H9 (cell line): Measurements from ENCODE around the gene FFAR1. TPM values are rescaled to one million over a fixed set of nuclear protein-coding genes. Genes with fewer than 3 reads are reported as not detected.

Experiments
- DNase-seq: peaks from one replicate; pipeline ENCODE4 v3.0.0-alpha.2; 2017
- H2AFZ ChIP-seq: one replicate; pipeline ENCODE4 v1.6.1; 2013; ENCODE audit warnings: mild to moderate bottlenecking, low read length, control low read depth, moderate library complexity
- H2AK5ac ChIP-seq: 2 replicates; pipeline ENCODE4 v1.6.1; 2013; ENCODE audit warnings: low read length, control low read depth, mixed read lengths; ENCODE audit not compliant: insufficient read length
- H2BK120ac ChIP-seq: one replicate; pipeline ENCODE4 v1.6.1; 2013; ENCODE audit warnings: low read depth, mild to moderate bottlenecking, low read length, control low read depth, inconsistent platforms; ENCODE audit not compliant: poor library complexity, severe bottlenecking
- H2BK12ac ChIP-seq: 2 replicates; pipeline ENCODE4 v1.6.1; 2013; ENCODE audit warnings: low read length, control low read depth, mixed read lengths, low read depth; ENCODE audit not compliant: insufficient read length
- H2BK15ac ChIP-seq: 2 replicates; pipeline ENCODE4 v1.6.1; 2013; ENCODE audit warnings: low read depth, low read length, control low read depth
- H2BK20ac ChIP-seq: one replicate; pipeline ENCODE4 v1.6.1; 2013; ENCODE audit warnings: low read depth, mild to moderate bottlenecking, low read length, control low read depth, inconsistent platforms; ENCODE audit not compliant: poor library complexity, severe bottlenecking
- H2BK5ac ChIP-seq: 2 replicates; pipeline ENCODE4 v1.6.1; 2013; ENCODE audit warnings: low read length, control low read depth, mixed read lengths; ENCODE audit not compliant: insufficient read length
- H3K14ac ChIP-seq: 2 replicates; pipeline ENCODE4 v1.6.1; 2013; ENCODE audit warnings: low read length, control low read depth; ENCODE audit not compliant: insufficient read depth
- H3K18ac ChIP-seq: 2 replicates; pipeline ENCODE4 v1.6.1; 2013; ENCODE audit warnings: low read depth, mild to moderate bottlenecking, mixed read lengths, low read length, control low read depth; ENCODE audit not compliant: insufficient read length
- H3K23ac ChIP-seq: 2 replicates; pipeline ENCODE4 v1.6.1; 2013; ENCODE audit warnings: low read length, control low read depth, mixed read lengths, low read depth; ENCODE audit not compliant: insufficient read length
- H3K23me2 ChIP-seq: 2 replicates; pipeline ENCODE4 v1.6.1; 2013; ENCODE audit warnings: low read depth, mild to moderate bottlenecking, mixed read lengths, low read length, control low read depth; ENCODE audit not compliant: insufficient read length, poor library complexity, severe bottlenecking
- H3K27ac ChIP-seq: 2 replicates; pipeline ENCODE4 v1.5.1; 2013; ENCODE audit warnings: low read length, control low read depth, mixed read lengths, low read depth; ENCODE audit not compliant: insufficient read length
- H3K27me3 ChIP-seq: 2 replicates; pipeline ENCODE4 v1.6.1; 2013; ENCODE audit warnings: low read length, control low read depth, inconsistent platforms; ENCODE audit not compliant: insufficient read depth
- H3K4ac ChIP-seq: 2 replicates; pipeline ENCODE4 v1.6.1; 2013; ENCODE audit warnings: low read depth, mild to moderate bottlenecking, control low read depth, inconsistent platforms, low read length, moderate library complexity
- H3K4me1 ChIP-seq: 2 replicates; pipeline ENCODE4 v1.6.1; 2013; ENCODE audit warnings: low read length, control low read depth, inconsistent platforms; ENCODE audit not compliant: insufficient read depth
- H3K4me2 ChIP-seq: 2 replicates; pipeline ENCODE4 v1.6.1; 2013; ENCODE audit warnings: low read length, control low read depth, mixed read lengths; ENCODE audit not compliant: insufficient read length, insufficient read depth
- H3K56ac ChIP-seq: 2 replicates; pipeline ENCODE4 v1.6.1; 2013; ENCODE audit warnings: low read depth, mild to moderate bottlenecking, mixed read lengths, low read length, control low read depth; ENCODE audit not compliant: insufficient read length
- H3K79me1 ChIP-seq: 2 replicates; pipeline ENCODE4 v1.6.1; 2013; ENCODE audit warnings: low read depth, mild to moderate bottlenecking, moderate library complexity, low read length, control low read depth, inconsistent platforms; ENCODE audit not compliant: insufficient read depth, poor library complexity, severe bottlenecking
- H3K79me2 ChIP-seq: 2 replicates; pipeline ENCODE4 v1.6.1; 2013; ENCODE audit warnings: low read length, control low read depth, inconsistent platforms; ENCODE audit not compliant: insufficient read depth
- H3K9ac ChIP-seq: 2 replicates; pipeline ENCODE4 v1.6.1; 2013; ENCODE audit warnings: low read length, control low read depth, mixed read lengths; ENCODE audit not compliant: insufficient read length; ENCODE audit errors: extremely low read depth
- H3K9me3 ChIP-seq: one replicate; pipeline ENCODE4 v1.6.1; 2013; ENCODE audit warnings: low read depth, low read length, inconsistent platforms; ENCODE audit not compliant: control insufficient read depth
- H3T11ph ChIP-seq: one replicate; pipeline ENCODE4 v1.6.1; 2013; ENCODE audit warnings: mild to moderate bottlenecking, low read length, control low read depth, inconsistent platforms
- H4K20me1 ChIP-seq: one replicate; pipeline ENCODE4 v1.6.1; 2013; ENCODE audit not compliant: control insufficient read depth, insufficient read length, insufficient read depth
- H4K5ac ChIP-seq: 2 replicates; pipeline ENCODE4 v1.6.1; 2013; ENCODE audit warnings: low read depth, mild to moderate bottlenecking, mixed read lengths, low read length, control low read depth; ENCODE audit not compliant: insufficient read length
- H4K8ac ChIP-seq: replicated peaks from 2 replicates; pipeline ENCODE4 v1.6.1; 2013; ENCODE audit warnings: low read length, control low read depth, mixed read lengths, low read depth; ENCODE audit not compliant: insufficient read length
- H4K91ac ChIP-seq: 2 replicates; pipeline ENCODE4 v1.6.1; 2013; ENCODE audit warnings: low read depth, mild to moderate bottlenecking, moderate library complexity, mixed read lengths, low read length, control low read depth; ENCODE audit not compliant: insufficient read length
- H3K27ac Mint-ChIP-seq, 3 experiments: 2 replicates in 2 of 3; 3 replicates in 1 of 3; pipeline ENCODE4 v1.8.0; 2020 to 2021; ENCODE audit warnings: mixed read lengths in 3 of 3, mild to moderate bottlenecking in 1 of 3, moderate library complexity in 1 of 3
- H3K27me3 Mint-ChIP-seq: 2 replicates; pipeline ENCODE4 v1.8.0; 2021; ENCODE audit warnings: low read depth, mild to moderate bottlenecking, moderate library complexity, mixed read lengths
- H3K36me3 Mint-ChIP-seq, 3 experiments: 2 replicates in 2 of 3; 3 replicates in 1 of 3; pipeline ENCODE4 v1.8.0; 2020 to 2021; ENCODE audit warnings: low read depth in 3 of 3, mixed read lengths in 3 of 3; ENCODE audit not compliant: insufficient read depth in 1 of 3
- H3K4me1 Mint-ChIP-seq, 2 experiments: 2 replicates each; pipeline ENCODE4 v1.8.0; 2020; ENCODE audit warnings: mixed read lengths in 2 of 2
- H3K4me3 Mint-ChIP-seq, 2 experiments: 2 replicates in 1 of 2; 3 replicates in 1 of 2; pipeline ENCODE4 v1.8.0; 2020 to 2021; ENCODE audit warnings: mild to moderate bottlenecking in 2 of 2, mixed read lengths in 2 of 2, moderate library complexity in 1 of 2
- H3K9me3 Mint-ChIP-seq, 2 experiments: 2 replicates in 1 of 2; 3 replicates in 1 of 2; pipeline ENCODE4 v1.8.0; 2020; ENCODE audit warnings: mild to moderate bottlenecking in 2 of 2, mixed read lengths in 2 of 2, moderate library complexity in 1 of 2
- WGBS: extraction: QIAGEN DNeasy Blood & Tissue Kit; methylation state at CpG from one replicate; pipeline ENCODE4 v1.1.7; 2013; ENCODE audit warnings: missing lambda C conversion rate, low lambda C conversion rate, mixed read lengths; ENCODE audit not compliant: insufficient read length; ENCODE audit errors: extremely low coverage; 5-methylcytosine and 5-hydroxymethylcytosine counted together
- total RNA-seq: library from RNA; stranded (reverse); gene quantifications from 2 replicates; pipeline ENCODE4 v1.2.1, GENCODE V29; 2021
- TF ChIP-seq, protein P1 (sequence below): fragments of 200-600 bp; sonication (generic); conservative IDR thresholded peaks from 3 replicates; pipeline ENCODE4 v1.8.0; 2021; ENCODE audit warnings: antibody characterized with exemption, mild to moderate bottlenecking

FFAR1 gene
- total RNA-seq, 1 experiment from 2014 or later: not detected

DNA sequence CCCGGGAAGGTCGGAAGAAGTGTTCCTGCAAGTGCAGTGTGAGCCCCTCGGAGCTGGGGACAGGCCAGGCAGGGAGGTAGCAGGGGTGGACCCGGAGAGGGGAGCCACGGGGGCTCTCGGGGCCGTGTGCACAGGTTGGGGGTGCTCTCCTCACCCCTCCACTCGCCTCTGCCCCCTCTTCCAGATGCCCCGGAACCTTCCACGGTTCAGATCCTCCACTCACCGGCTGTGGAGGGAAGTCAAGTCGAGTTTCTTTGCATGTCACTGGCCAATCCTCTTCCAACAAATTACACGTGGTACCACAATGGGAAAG is 9.8 kb upstream of the FFAR1 start:
- Histone ChIP-seq H2BK20ac (no peak overlapping the region), H2BK5ac (no peak overlapping the region), H4K20me1 (no peaks in the 10 kb centered on the region), H4K91ac (no peak overlapping the region), H4K8ac (no peak overlapping the region), H3K4me2 (no peak overlapping the region), H3K79me1 (no peaks in the 10 kb centered on the region), H3K14ac (no peak overlapping the region), H2AFZ (no peak overlapping the region), H2BK15ac (no peak overlapping the region), H3K4ac (no peak overlapping the region), H3K27ac (no peak overlapping the region), H3K56ac (no peak overlapping the region), H3K79me2 (no peaks in the 10 kb centered on the region), H2BK12ac (no peak overlapping the region), H3K23me2 (no peaks in the 10 kb centered on the region), H4K5ac (no peak overlapping the region), H3K23ac (no peak overlapping the region), H3T11ph (no peak overlapping the region), H3K4me1 (no peaks in the 10 kb centered on the region), H3K9me3 (no peaks in the 10 kb centered on the region), H2BK120ac (no peak overlapping the region), H3K27me3 (no peaks in the 10 kb centered on the region), H3K18ac (no peak overlapping the region), H2AK5ac (no peak overlapping the region), H3K9ac (no peak overlapping the region)
- Mint-ChIP-seq H3K36me3 (no peaks in the 10 kb centered on the region), H3K9me3 (no peaks in the 10 kb centered on the region), H3K27me3 (peaks cover 8% of the 10 kb centered on the region), H3K27ac (no peak overlapping the region), H3K4me3 (no peak overlapping the region), H3K4me1 (peaks cover 0 to 4% of the 10 kb centered on the region in 2 experiments; a peak in 2 of 4 replicates)
- no peak for DNase-seq
- TF ChIP-seq, protein P1, sequence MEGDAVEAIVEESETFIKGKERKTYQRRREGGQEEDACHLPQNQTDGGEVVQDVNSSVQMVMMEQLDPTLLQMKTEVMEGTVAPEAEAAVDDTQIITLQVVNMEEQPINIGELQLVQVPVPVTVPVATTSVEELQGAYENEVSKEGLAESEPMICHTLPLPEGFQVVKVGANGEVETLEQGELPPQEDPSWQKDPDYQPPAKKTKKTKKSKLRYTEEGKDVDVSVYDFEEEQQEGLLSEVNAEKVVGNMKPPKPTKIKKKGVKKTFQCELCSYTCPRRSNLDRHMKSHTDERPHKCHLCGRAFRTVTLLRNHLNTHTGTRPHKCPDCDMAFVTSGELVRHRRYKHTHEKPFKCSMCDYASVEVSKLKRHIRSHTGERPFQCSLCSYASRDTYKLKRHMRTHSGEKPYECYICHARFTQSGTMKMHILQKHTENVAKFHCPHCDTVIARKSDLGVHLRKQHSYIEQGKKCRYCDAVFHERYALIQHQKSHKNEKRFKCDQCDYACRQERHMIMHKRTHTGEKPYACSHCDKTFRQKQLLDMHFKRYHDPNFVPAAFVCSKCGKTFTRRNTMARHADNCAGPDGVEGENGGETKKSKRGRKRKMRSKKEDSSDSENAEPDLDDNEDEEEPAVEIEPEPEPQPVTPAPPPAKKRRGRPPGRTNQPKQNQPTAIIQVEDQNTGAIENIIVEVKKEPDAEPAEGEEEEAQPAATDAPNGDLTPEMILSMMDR: no peak
- no CpG with 5 or more reads among the region's 13 CpGs for WGBS
